Activated CD4-positive, alpha-beta T cell treated with anti-CD3 and anti-CD28 coated beads for 48 hours (primary cell): ENCODE data around the gene TMEM79.

ENCODE experiments used
- DNase-seq: peaks from one replicate; pipeline ENCODE4 v3.0.0-alpha.2; 2020

TMEM79 gene

GRCh38 chr1:156266051-156266450 lies 18.1 kb upstream of the TMEM79 start:
- no peak for DNase-seq

- DNase-seq = no peak
Observed at GRCh38 chr1:156268336-156268735, 15.8 kb upstream of the TMEM79 start.

GRCh38 chr1:156270314-156270713 lies 13.8 kb upstream of the TMEM79 start:
- no peak for DNase-seq

GRCh38 chr1:156276532-156276931 lies 7.6 kb upstream of the TMEM79 start:
- DNase-seq = no peak

- no peak for DNase-seq
Observed at GRCh38 chr1:156276966-156277381, 7.2 kb upstream of the TMEM79 start.

GRCh38 chr1:156279837-156280236 lies 4.3 kb upstream of the TMEM79 start:
- no peak for DNase-seq

- DNase-seq = peak; percentile 73
Observed at GRCh38 chr1:156281281-156281680, 2.8 kb upstream of the TMEM79 start.

GRCh38 chr1:156281693-156282478 lies 2.2 kb upstream of the TMEM79 start:
- DNase-seq = peak; percentile 47

- DNase-seq = peak; percentile 97
Observed at GRCh38 chr1:156282479-156283222, 1.5 kb upstream of the TMEM79 start, which contains the start of gene SMG5. Gene SMG5 (minus strand): TSS chr1:156282825. CDS start chr1:156282680, 145 bp downstream.

- DNase-seq = no peak
Observed at GRCh38 chr1:156283521-156283920, 604 bp upstream of the TMEM79 start.

- DNase-seq = no peak
Observed at GRCh38 chr1:156284757-156285156, 632 bp downstream of the TMEM79 start.

- DNase-seq = no peak
Observed at GRCh38 chr1:156285437-156285836, 1.3 kb downstream of the TMEM79 start.

GRCh38 chr1:156286061-156286460 lies 1.9 kb downstream of the TMEM79 start:
- DNase-seq = no peak

- no peak for DNase-seq
Observed at GRCh38 chr1:156289857-156290256, 5.7 kb downstream of the TMEM79 start.

GRCh38 chr1:156291226-156292061 lies 7.3 kb downstream of the TMEM79 start:
- DNase-seq = peak; percentile 34

GRCh38 chr1:156293098-156293434 lies 8.9 kb downstream of the TMEM79 start:
- DNase-seq = no peak

- DNase-seq = no peak
Observed at GRCh38 chr1:156293895-156294294, 9.8 kb downstream of the TMEM79 start.

- DNase-seq = peak; percentile 67
Observed at GRCh38 chr1:156295391-156295947, 11.3 kb downstream of the TMEM79 start, which contains the start of gene GLMP. Gene GLMP (minus strand): TSS chr1:156295679. CDS start chr1:156295645, 34 bp downstream.

GRCh38 chr1:156298852-156299357 lies 14.8 kb downstream of the TMEM79 start, which contains the start of gene VHLL:
Gene VHLL (minus strand): TSS chr1:156299307. CDS start chr1:156299189, 118 bp downstream.
- DNase-seq = no peak

- no peak for DNase-seq
Observed at GRCh38 chr1:156303241-156303640, 19.1 kb downstream of the TMEM79 start.

GRCh38 chr1:156305215-156305614 lies 21.1 kb downstream of the TMEM79 start:
- DNase-seq = no peak

- DNase-seq = no peak
Observed at GRCh38 chr1:156308078-156308477, 24.0 kb downstream of the TMEM79 start.
